Keratinocyte (primary cell): ENCODE results near the gene MYRIP.

Experiments
- EZH2 ChIP-seq: IDR thresholded peaks from one replicate; pipeline ENCODE4 v1.6.1; 2012; ENCODE audit warnings: inconsistent platforms, mild to moderate bottlenecking, low read length, moderate library complexity
- TF ChIP-seq, protein P1 (sequence below), 3 experiments: IDR thresholded peaks in 1 of 3; conservative IDR thresholded peaks in 1 of 3; optimal IDR thresholded peaks in 1 of 3; 2 replicates in 2 of 3; 3 replicates in 1 of 3; pipeline versions ENCODE3 to v1.5.1; 2011; ENCODE audit warnings: low read length in 3 of 3, mild to moderate bottlenecking in 3 of 3, moderate library complexity in 2 of 3, control low read depth in 1 of 3, inconsistent platforms in 1 of 3; ENCODE audit not compliant: insufficient read depth in 2 of 3; ENCODE audit errors: extremely low read depth in 1 of 3

GRCh38 chr3:39850716-39851032, 41.3 kb downstream of the MYRIP start:
- TF ChIP-seq, protein P1, sequence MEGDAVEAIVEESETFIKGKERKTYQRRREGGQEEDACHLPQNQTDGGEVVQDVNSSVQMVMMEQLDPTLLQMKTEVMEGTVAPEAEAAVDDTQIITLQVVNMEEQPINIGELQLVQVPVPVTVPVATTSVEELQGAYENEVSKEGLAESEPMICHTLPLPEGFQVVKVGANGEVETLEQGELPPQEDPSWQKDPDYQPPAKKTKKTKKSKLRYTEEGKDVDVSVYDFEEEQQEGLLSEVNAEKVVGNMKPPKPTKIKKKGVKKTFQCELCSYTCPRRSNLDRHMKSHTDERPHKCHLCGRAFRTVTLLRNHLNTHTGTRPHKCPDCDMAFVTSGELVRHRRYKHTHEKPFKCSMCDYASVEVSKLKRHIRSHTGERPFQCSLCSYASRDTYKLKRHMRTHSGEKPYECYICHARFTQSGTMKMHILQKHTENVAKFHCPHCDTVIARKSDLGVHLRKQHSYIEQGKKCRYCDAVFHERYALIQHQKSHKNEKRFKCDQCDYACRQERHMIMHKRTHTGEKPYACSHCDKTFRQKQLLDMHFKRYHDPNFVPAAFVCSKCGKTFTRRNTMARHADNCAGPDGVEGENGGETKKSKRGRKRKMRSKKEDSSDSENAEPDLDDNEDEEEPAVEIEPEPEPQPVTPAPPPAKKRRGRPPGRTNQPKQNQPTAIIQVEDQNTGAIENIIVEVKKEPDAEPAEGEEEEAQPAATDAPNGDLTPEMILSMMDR (optimal IDR thresholded peaks at IDR 0.05 in 1 of 3, IDR thresholded peaks at IDR 0.05 in 1 of 3, conservative IDR thresholded peaks at IDR 0.05 in 1 of 3; ENCODE audit: extremely low read depth in 1 of 3, insufficient read depth in 2 of 3, low read length in 3 of 3) = no peak
- no peak for TF ChIP-seq EZH2
